ENCODE measurements around the gene GAL3ST2.
"Not testable (repeated sequence)": the region's sequence is repeated elsewhere in the genome, so short reads cannot be mapped to it uniquely, and the experiment has no call there.

The GAL3ST2 gene

DNA sequence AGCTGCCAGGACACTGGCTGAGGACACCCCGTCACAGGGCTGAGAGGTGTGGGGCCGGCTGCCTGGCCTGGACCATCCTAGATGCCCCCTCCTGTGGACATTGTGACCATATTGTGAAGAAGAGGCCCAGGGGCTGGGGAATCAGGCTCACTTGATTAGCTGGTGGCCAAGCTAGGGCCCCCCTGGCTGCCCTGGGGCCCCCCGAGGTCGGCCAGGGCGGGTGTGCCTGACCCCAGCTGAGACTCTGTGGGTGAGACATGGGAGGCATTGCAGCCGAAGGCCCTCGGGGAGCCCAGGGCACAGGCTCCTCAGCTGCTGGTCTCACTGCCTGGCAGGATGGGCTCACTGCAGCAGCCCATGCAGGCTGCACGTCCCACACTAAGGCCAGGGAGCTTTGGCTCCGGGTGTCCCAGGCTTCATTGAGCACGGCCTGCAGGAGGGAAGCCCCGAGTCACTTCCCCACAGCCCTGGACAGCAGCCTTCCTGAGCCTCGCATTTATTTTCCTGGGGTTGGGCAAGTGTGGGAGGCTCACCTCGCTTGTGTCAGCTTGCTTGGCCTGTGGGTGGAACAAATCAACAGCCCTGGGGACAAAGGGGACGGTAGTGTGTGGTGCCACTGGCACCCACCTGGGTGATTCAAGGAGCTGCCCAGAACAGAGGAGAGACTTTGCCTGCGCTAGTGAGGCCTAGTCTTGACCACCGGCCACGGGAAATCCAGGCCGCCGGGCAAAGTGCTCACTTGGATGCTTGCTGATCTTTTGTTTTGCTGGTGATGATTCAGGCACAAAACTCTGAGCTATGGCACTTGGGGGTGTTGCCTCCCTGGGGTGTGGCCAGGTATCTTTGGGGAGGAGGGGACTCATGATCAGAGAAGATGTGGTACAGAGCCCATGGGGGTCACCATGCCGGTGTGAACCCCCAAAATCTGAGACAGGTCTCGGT lies 1.3 kb downstream of the GAL3ST2 start:
- in situ Hi-C loops (cut with HindIII; ENCODE audit: low sequenced_read_pairs), result no loop called here
- DNase-seq (ENCODE audit: low read depth, low spot score), result no peak
- no peak overlapping the region for H3K4me3 ChIP-seq (ENCODE audit: low read depth, low read length)
- TF ChIP-seq, protein P1, sequence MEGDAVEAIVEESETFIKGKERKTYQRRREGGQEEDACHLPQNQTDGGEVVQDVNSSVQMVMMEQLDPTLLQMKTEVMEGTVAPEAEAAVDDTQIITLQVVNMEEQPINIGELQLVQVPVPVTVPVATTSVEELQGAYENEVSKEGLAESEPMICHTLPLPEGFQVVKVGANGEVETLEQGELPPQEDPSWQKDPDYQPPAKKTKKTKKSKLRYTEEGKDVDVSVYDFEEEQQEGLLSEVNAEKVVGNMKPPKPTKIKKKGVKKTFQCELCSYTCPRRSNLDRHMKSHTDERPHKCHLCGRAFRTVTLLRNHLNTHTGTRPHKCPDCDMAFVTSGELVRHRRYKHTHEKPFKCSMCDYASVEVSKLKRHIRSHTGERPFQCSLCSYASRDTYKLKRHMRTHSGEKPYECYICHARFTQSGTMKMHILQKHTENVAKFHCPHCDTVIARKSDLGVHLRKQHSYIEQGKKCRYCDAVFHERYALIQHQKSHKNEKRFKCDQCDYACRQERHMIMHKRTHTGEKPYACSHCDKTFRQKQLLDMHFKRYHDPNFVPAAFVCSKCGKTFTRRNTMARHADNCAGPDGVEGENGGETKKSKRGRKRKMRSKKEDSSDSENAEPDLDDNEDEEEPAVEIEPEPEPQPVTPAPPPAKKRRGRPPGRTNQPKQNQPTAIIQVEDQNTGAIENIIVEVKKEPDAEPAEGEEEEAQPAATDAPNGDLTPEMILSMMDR (IDR thresholded peaks at IDR 0.05; ENCODE audit: low read depth, low read length), result no peak

DNA sequence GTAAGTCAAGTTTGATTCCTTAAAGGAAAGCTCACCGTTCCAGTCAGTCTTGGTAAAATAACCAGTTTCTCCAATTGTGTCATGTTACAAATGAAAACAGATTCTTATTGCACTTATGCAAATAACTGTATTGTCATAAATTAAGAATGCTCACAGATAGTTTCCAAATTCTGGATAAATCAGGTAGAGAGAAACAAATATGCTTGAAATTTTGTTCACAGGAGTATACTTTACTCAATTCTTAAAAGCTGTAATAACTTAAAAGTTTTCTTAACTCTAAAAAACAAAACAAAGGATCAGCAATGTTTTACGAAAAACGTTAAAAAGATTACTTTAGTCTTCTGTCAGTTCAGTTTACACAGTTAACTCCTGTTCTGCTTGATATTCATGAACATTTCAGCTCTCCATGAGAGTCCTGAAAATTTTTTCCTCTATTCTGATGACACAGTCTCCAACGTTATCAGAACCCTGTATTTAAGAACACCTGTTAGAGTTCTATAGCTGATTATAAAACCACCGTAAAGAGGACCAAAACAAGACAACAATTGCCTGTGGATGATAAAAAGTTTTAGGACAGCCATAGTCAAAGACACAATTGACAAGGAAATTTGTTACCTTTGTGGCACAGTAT lies 4.4 kb downstream of the GAL3ST2 start:
- TF ChIP-seq, protein P1 (IDR thresholded peaks at IDR 0.05; ENCODE audit: low read depth, low read length), result no peak
- in situ Hi-C loops (cut with HindIII; ENCODE audit: low sequenced_read_pairs), result no loop called here
- no peak for DNase-seq (ENCODE audit: low read depth, low spot score)
- no peak overlapping the region for H3K4me3 ChIP-seq (ENCODE audit: low read depth, low read length)

DNA sequence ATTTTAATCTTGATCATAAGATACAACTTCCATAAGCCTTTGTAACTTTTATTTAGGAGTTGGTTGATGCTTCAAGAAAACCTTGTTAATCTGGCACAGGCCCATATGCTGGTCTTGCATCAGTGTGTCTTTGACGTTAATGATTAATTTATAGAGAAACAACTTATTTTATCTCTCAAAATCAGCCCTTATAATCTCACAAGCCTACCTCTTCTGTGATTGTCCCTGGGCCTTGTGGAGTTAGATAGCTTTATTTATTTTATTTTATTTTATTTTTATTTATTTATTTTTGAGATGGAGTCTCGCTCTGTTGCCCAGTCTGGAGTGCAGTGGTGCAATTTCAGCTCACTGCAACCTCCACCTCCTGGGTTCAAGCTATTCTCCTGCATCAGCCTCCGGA lies 5.4 kb downstream of the GAL3ST2 start:
- DNase-seq (ENCODE audit: low read depth, low spot score); in situ Hi-C loops (cut with HindIII; ENCODE audit: low sequenced_read_pairs); H3K4me3 ChIP-seq (ENCODE audit: low read depth, low read length): not testable (repeated sequence)

DNA sequence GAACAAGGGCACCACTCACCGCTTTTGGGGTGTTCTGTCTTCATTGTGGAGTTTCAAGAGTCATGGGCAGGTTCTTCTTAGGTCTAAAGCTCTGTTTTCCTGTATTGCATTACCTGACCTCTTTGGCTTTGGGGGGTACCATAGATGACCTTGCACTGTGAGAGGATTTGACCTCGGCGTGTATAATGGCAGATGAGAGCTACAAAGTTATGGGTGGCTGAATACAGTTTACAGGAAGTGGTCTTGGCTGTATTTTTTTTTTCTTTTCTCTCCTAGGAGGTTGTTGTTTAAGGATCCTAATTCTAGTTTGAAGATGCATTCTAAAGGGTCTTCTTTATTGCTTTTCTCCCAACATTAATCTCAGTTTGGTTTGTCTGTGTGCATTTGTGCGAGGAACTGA lies 11.5 kb downstream of the GAL3ST2 start:
- TF ChIP-seq, protein P1 (IDR thresholded peaks at IDR 0.05; ENCODE audit: low read depth, low read length), result no peak
- H3K4me3 ChIP-seq (ENCODE audit: low read depth, low read length), result no peak overlapping the region
- in situ Hi-C loops (cut with HindIII; ENCODE audit: low sequenced_read_pairs), result no loop called here
- DNase-seq (ENCODE audit: low read depth, low spot score), result no peak

DNA sequence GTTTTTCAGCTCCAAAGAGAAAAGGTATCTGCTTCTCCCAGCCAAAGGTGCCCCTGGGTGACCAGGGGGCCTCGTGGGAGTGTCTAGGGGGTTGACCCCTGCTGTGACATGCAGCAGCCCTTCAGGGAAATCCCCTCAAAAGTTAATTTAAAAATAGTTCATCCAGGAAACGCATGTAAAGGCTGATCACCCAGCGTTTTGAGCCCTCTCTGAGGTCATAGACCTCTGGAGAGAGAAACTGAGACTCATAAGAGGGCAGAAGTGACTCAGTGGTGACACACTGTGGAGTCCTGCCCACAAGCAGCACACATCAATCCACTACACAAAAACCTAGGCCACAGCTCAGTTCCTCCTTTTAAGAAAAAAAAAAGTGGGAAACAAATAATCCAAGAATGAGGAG lies 11.9 kb downstream of the GAL3ST2 start:
- H3K4me3 ChIP-seq (ENCODE audit: low read depth, low read length), result no peak overlapping the region
- TF ChIP-seq, protein P1 (IDR thresholded peaks at IDR 0.05; ENCODE audit: low read depth, low read length), result no peak
- in situ Hi-C loops (cut with HindIII; ENCODE audit: low sequenced_read_pairs), result no loop called here
- no peak for DNase-seq (ENCODE audit: low read depth, low spot score)

DNA sequence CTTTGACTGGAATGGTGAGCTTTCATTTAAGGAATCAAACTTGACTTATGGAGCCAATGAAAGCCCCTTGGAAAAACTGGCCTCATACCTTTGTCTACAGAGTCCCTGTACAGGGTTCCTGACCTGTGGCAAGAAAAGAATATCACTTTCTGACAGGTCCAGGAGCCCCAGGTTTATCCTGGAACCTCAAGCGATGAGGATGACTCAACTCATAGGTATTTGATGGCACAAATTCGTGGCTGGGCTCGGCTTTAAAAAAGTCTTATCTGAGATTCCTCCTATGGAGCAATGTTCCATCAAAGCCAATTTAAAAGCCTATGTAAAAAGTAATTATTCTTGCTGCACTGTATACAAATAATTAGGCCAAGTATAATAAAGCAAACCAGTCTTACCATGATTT lies 14.8 kb downstream of the GAL3ST2 start:
- in situ Hi-C loops (cut with HindIII; ENCODE audit: low sequenced_read_pairs); H3K4me3 ChIP-seq (ENCODE audit: low read depth, low read length); DNase-seq (ENCODE audit: low read depth, low spot score): not testable (repeated sequence)

DNA sequence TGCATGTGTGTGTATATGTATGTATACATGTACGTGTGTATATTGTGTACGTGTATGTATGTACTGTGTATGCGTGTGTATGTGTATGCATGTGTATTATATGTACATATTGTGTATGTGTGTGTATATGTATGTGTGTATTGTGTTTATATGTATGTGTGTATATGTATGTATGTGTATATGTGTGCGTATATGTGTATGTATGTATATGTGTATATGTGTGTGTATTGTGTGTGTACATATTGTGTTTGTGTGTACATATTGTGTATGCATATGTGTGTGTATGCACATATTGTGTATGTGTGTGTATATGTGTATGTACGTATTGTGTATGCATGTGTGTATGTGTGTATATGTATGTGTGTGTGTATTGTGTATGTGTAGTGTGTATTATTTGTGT lies 16.8 kb downstream of the GAL3ST2 start:
- DNase-seq (ENCODE audit: low read depth, low spot score), result no peak
- no peak overlapping the region for H3K4me3 ChIP-seq (ENCODE audit: low read depth, low read length)
- TF ChIP-seq, protein P1 (IDR thresholded peaks at IDR 0.05; ENCODE audit: low read depth, low read length), result no peak
- in situ Hi-C loops (cut with HindIII; ENCODE audit: low sequenced_read_pairs), result no loop called here

All from astrocyte of the spinal cord (primary cell).